HG02943 (cell line): ENCODE data around the gene TUFM.
"Not testable (repeated sequence)": the region's sequence is repeated elsewhere in the genome, so short reads cannot be mapped to it uniquely, and the experiment has no call there.

Experiments
- ATAC-seq: cut with Tn5 transposase; IDR thresholded peaks from one replicate; pipeline ENCODE4 v1.9.1; 2021; ENCODE audit warnings: mild to moderate bottlenecking, low read depth, moderate library complexity; ENCODE audit not compliant: unreplicated experiment

The TUFM gene

GRCh38 chr16:28820016-28820415 lies 26.1 kb downstream of the TUFM start:
- no peak for ATAC-seq

- not testable (repeated sequence) for ATAC-seq
Observed at GRCh38 chr16:28807445-28808120, 38.6 kb downstream of the TUFM start.

- ATAC-seq, result not testable (repeated sequence)
Observed at GRCh38 chr16:28802235-28803019, 43.7 kb downstream of the TUFM start.
